Keratinocyte (primary cell): ENCODE results near the gene ARHGAP24. TPM values are rescaled to one million over a fixed set of nuclear protein-coding genes. Genes with fewer than 3 reads are reported as not detected.

Experiments used
- DNase-seq: peaks from one replicate; pipeline ENCODE4 v3.0.0-alpha.2; 2011; ENCODE audit warnings: low read depth, missing footprints, low spot score
- FAIRE-seq: peaks from 2 replicates; lab custom pipeline; 2011; peaks lifted over from hg19 to GRCh38; lab: Jason Lieb, UNC
- H2AFZ ChIP-seq: 2 replicates; pipeline ENCODE4 v1.6.0; 2012; ENCODE audit warnings: low read length, control low read depth, inconsistent platforms; ENCODE audit not compliant: control insufficient read depth
- H3K27ac ChIP-seq: 2 replicates; pipeline ENCODE4 v1.5.1; 2011; ENCODE audit warnings: low read length; ENCODE audit not compliant: control insufficient read depth, insufficient read depth
- H3K27me3 ChIP-seq: 3 replicates; pipeline ENCODE4 v1.6.0; 2011; ENCODE audit warnings: low read length; ENCODE audit not compliant: control insufficient read depth, insufficient read depth; ENCODE audit errors: extremely low read depth
- H3K36me3 ChIP-seq, 2 experiments: 2 replicates in 1 of 2; 3 replicates in 1 of 2; pipeline ENCODE4 v1.5.1; 2011; ENCODE audit warnings: low read length in 2 of 2, mild to moderate bottlenecking in 1 of 2; ENCODE audit not compliant: control insufficient read depth in 2 of 2, insufficient read depth in 2 of 2; ENCODE audit errors: extremely low read depth in 1 of 2
- H3K4me1 ChIP-seq: 3 replicates; pipeline ENCODE4 v1.5.1; 2011; ENCODE audit warnings: low read length; ENCODE audit not compliant: control insufficient read depth, insufficient read depth; ENCODE audit errors: extremely low read depth
- H3K4me2 ChIP-seq: 3 replicates; pipeline ENCODE4 v1.6.0; 2011; ENCODE audit warnings: low read depth, low read length; ENCODE audit not compliant: control insufficient read depth, insufficient read depth; ENCODE audit errors: extremely low read depth
- H3K4me3 ChIP-seq, 3 experiments: fragments of 200-600 bp in 1 of 3; sonication (generic) in 1 of 3; 2 replicates in 2 of 3; 3 replicates in 1 of 3; pipeline ENCODE4 v1.5.1; 2011 to 2016; ENCODE audit warnings: low read length in 3 of 3, mild to moderate bottlenecking in 3 of 3, control low read depth in 2 of 3, inconsistent platforms in 1 of 3, low read depth in 1 of 3, mixed read lengths in 1 of 3, mixed run types in 1 of 3, moderate library complexity in 1 of 3; ENCODE audit not compliant: control insufficient read depth in 2 of 3, insufficient read depth in 2 of 3; ENCODE audit errors: extremely low read depth in 1 of 3
- H3K79me2 ChIP-seq: 2 replicates; pipeline ENCODE4 v1.6.0; 2012; ENCODE audit warnings: low read length; ENCODE audit not compliant: control insufficient read depth, insufficient read depth
- H3K9ac ChIP-seq: 3 replicates; pipeline ENCODE4 v1.6.0; 2011; ENCODE audit warnings: low read length; ENCODE audit not compliant: control insufficient read depth, insufficient read depth; ENCODE audit errors: extremely low read depth
- H3K9me1 ChIP-seq: 3 replicates; pipeline ENCODE4 v1.6.0; 2011; ENCODE audit warnings: low read length; ENCODE audit not compliant: control insufficient read depth, insufficient read depth; ENCODE audit errors: extremely low read depth
- H3K9me3 ChIP-seq: 2 replicates; pipeline ENCODE4 v1.5.1; 2012; ENCODE audit warnings: low read depth, low read length; ENCODE audit not compliant: control insufficient read depth
- H4K20me1 ChIP-seq: 3 replicates; pipeline ENCODE4 v1.6.0; 2011; ENCODE audit warnings: low read length; ENCODE audit not compliant: control insufficient read depth, insufficient read depth; ENCODE audit errors: extremely low read depth
- EZH2 ChIP-seq: IDR thresholded peaks from one replicate; pipeline ENCODE4 v1.6.1; 2012; ENCODE audit warnings: inconsistent platforms, mild to moderate bottlenecking, low read length, moderate library complexity
- dilution Hi-C: fragments of 300-500 bp; cut with MboI; formaldehyde crosslinking; loops from one replicate; pipeline ENCODE4 v1.7.0; 2020; ENCODE audit warnings: low sequenced_read_pairs; ENCODE audit not compliant: extremely low pct_ligation_motif_present
- polyA plus RNA-seq, 5 experiments: library from polyadenylated mRNA; depleted of rRNA in 3 of 5; stranded (reverse) in 3 of 5; stranded (forward) in 1 of 5; unstranded in 1 of 5; fragments of >200 nt; gene quantifications; 1 replicate in 1 of 5; 2 replicates in 3 of 5; 3 replicates in 1 of 5; pipeline versions ENCODE4 v1.2.1 to v1.2.3, GENCODE V29; 2011 to 2012; ENCODE audit warnings: missing spikeins in 2 of 5, low read depth in 1 of 5, low replicate concordance in 1 of 5
- TF ChIP-seq, protein P1 (sequence below), 3 experiments: IDR thresholded peaks in 1 of 3; conservative IDR thresholded peaks in 1 of 3; optimal IDR thresholded peaks in 1 of 3; 2 replicates in 2 of 3; 3 replicates in 1 of 3; pipeline versions ENCODE3 to v1.5.1; 2011; ENCODE audit warnings: low read length in 3 of 3, mild to moderate bottlenecking in 3 of 3, moderate library complexity in 2 of 3, control low read depth in 1 of 3, inconsistent platforms in 1 of 3; ENCODE audit not compliant: insufficient read depth in 2 of 3; ENCODE audit errors: extremely low read depth in 1 of 3

ARHGAP24 gene
- polyA plus RNA-seq, 1 donor (not counting 4 experiments of a cell fraction or from before 2014, with no cell fraction given): 0.87 TPM

DNA sequence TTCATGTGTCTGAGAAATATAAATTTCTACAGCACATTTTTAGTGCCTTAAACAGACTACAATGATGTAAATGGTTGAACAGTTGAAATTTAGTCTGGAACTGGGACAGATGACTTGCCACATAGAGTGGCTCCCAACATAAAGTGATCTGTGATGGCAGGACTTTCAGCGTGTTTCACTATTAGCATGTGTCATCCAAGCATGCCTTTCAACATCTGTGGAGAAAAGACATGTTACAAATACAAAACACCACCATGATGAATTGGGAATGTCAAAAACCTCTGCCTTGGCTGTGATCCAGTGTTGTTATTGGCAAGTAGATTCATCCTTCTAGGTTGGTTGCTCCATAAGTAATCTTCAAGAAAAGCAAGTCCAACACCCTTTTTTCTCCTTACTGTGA, 536.2 kb downstream of the ARHGAP24 start:
- no peak for FAIRE-seq
- Histone ChIP-seq H3K9me3 (no peaks in the 10 kb centered on the region), H3K27ac (no peak overlapping the region), H3K4me1 (no peaks in the 10 kb centered on the region), H3K27me3 (no peaks in the 10 kb centered on the region), H3K36me3 (no peaks in the 10 kb centered on the region), H3K4me3 (no peak overlapping the region), H3K4me2 (no peak overlapping the region), H2AFZ (no peak overlapping the region), H3K79me2 (no peaks in the 10 kb centered on the region), H3K9me1 (no peaks in the 10 kb centered on the region), H4K20me1 (no peaks in the 10 kb centered on the region), H3K9ac (no peak overlapping the region)
- TF ChIP-seq, protein P1, sequence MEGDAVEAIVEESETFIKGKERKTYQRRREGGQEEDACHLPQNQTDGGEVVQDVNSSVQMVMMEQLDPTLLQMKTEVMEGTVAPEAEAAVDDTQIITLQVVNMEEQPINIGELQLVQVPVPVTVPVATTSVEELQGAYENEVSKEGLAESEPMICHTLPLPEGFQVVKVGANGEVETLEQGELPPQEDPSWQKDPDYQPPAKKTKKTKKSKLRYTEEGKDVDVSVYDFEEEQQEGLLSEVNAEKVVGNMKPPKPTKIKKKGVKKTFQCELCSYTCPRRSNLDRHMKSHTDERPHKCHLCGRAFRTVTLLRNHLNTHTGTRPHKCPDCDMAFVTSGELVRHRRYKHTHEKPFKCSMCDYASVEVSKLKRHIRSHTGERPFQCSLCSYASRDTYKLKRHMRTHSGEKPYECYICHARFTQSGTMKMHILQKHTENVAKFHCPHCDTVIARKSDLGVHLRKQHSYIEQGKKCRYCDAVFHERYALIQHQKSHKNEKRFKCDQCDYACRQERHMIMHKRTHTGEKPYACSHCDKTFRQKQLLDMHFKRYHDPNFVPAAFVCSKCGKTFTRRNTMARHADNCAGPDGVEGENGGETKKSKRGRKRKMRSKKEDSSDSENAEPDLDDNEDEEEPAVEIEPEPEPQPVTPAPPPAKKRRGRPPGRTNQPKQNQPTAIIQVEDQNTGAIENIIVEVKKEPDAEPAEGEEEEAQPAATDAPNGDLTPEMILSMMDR (optimal IDR thresholded peaks at IDR 0.05 in 1 of 3, IDR thresholded peaks at IDR 0.05 in 1 of 3, conservative IDR thresholded peaks at IDR 0.05 in 1 of 3; ENCODE audit: extremely low read depth in 1 of 3, insufficient read depth in 2 of 3, low read length in 3 of 3): no peak
- TF ChIP-seq EZH2: no peak
- dilution Hi-C loops: no loop called here
- DNase-seq: no peak

DNA sequence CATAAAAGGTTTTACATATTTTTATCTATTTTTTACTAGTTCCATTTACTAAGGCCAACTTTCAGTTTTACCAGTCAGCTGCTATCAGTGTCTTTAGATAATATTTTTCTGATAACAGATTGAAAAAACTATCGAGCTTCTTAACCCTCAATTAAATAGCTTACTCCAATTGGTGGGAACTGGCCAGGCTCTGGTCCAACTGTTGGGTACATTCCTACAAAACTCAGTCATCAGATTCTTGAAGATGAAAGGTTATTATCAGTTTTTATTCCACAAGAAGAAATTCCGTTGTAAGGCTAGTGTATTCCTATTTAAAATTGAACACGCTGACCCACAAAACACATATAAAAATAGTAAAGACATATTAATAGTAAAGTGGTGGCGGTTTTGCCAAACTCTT, 538.7 kb downstream of the ARHGAP24 start:
- FAIRE-seq (no peak), DNase-seq (no peak)
- Histone ChIP-seq H3K36me3 (no peaks in the 10 kb centered on the region), H3K9ac (no peak overlapping the region), H2AFZ (no peak overlapping the region), H3K27me3 (no peaks in the 10 kb centered on the region), H3K9me1 (no peaks in the 10 kb centered on the region), H3K4me2 (no peak overlapping the region), H3K27ac (no peak overlapping the region), H3K9me3 (no peaks in the 10 kb centered on the region), H4K20me1 (no peaks in the 10 kb centered on the region), H3K79me2 (no peaks in the 10 kb centered on the region), H3K4me3 (no peak overlapping the region), H3K4me1 (no peaks in the 10 kb centered on the region)
- TF ChIP-seq EZH2: no peak
- TF ChIP-seq, protein P1 (optimal IDR thresholded peaks at IDR 0.05 in 1 of 3, IDR thresholded peaks at IDR 0.05 in 1 of 3, conservative IDR thresholded peaks at IDR 0.05 in 1 of 3; ENCODE audit: extremely low read depth in 1 of 3, insufficient read depth in 2 of 3, low read length in 3 of 3): no peak
- dilution Hi-C loops: no loop called here
